Testis (tissue), 2 donors: ENCODE data around the gene HSD17B2.

Experiments used
- POLR2A ChIP-seq: fragments of 450-650 bp; IDR thresholded peaks from one replicate; pipeline ENCODE4 v1.6.1; 2017; ENCODE audit warnings: antibody characterized with exemption, mild to moderate bottlenecking, moderate library complexity
- TF ChIP-seq, protein P1 (sequence below), 3 experiments: fragments of 450-650 bp in 2 of 3; fragments of 200-600 bp in 1 of 3; sonication (generic) in 1 of 3; IDR thresholded peaks; one replicate each; pipeline ENCODE4 v1.5.1; 2016 to 2019; ENCODE audit warnings: antibody characterized with exemption in 3 of 3, mild to moderate bottlenecking in 2 of 3, moderate library complexity in 1 of 3

GRCh38 chr16:82047374-82047773 is 12.3 kb downstream of the HSD17B2 start:
- TF ChIP-seq, protein P1, sequence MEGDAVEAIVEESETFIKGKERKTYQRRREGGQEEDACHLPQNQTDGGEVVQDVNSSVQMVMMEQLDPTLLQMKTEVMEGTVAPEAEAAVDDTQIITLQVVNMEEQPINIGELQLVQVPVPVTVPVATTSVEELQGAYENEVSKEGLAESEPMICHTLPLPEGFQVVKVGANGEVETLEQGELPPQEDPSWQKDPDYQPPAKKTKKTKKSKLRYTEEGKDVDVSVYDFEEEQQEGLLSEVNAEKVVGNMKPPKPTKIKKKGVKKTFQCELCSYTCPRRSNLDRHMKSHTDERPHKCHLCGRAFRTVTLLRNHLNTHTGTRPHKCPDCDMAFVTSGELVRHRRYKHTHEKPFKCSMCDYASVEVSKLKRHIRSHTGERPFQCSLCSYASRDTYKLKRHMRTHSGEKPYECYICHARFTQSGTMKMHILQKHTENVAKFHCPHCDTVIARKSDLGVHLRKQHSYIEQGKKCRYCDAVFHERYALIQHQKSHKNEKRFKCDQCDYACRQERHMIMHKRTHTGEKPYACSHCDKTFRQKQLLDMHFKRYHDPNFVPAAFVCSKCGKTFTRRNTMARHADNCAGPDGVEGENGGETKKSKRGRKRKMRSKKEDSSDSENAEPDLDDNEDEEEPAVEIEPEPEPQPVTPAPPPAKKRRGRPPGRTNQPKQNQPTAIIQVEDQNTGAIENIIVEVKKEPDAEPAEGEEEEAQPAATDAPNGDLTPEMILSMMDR (IDR thresholded peaks at IDR 0.05), result no peak
- TF ChIP-seq POLR2A, result no peak
